DMS153 treated with DMSO at 0.1 percent for 48 hours (cell line): Measurements from ENCODE around the gene FNDC3A.
"Not testable (repeated sequence)": the region's sequence is repeated elsewhere in the genome, so short reads cannot be mapped to it uniquely, and the experiment has no call there.

Experiments
- DNase-seq: peaks from one replicate; lab custom pipeline; 2025; ENCODE audit not compliant: unreplicated experiment; lab: John Stamatoyannopoulos, UW

The FNDC3A gene

GRCh38 chr13:49137138-49137643, 161.5 kb downstream of the FNDC3A start:
- DNase-seq = not testable (repeated sequence)

DNA sequence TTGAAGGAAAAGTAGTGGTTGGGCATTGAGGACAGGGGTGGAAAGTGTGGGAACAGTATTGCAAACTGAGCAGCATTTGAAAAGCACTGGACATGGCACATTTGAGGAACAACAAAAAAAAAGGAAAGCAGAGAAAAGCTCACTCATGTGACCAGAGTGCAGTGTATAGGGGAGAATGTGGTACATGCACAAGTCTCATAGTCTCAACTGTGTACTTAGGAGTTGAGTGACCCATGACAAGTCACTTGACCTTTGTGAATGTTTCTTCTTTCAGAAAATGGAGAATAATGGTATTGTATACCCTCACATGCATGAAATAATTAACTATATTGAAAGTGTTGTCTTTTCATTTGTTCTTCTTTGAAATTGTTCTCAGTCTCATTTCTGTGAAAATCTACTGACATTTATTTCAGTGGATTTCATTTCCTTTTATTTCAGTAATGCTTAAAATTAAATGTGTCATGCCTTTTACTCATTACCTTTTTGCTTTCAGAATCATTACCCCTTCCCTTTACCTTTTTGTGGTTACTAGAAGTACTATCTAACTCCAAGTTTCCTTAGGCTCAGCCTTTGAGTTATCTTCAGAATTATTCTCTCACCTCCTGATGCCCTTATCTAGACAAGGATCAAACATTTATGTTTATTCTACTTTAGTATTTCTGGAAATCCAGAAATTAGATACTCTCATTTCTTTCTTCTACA, 165.3 kb downstream of the FNDC3A start:
- DNase-seq = no peak

- DNase-seq = no peak
Measured at GRCh38 chr13:49146950-49147355, 171.2 kb downstream of the FNDC3A start.

GRCh38 chr13:49148405-49148804, 172.7 kb downstream of the FNDC3A start:
- no peak for DNase-seq

GRCh38 chr13:49157955-49158584, 182.4 kb downstream of the FNDC3A start:
- not testable (repeated sequence) for DNase-seq

DNA sequence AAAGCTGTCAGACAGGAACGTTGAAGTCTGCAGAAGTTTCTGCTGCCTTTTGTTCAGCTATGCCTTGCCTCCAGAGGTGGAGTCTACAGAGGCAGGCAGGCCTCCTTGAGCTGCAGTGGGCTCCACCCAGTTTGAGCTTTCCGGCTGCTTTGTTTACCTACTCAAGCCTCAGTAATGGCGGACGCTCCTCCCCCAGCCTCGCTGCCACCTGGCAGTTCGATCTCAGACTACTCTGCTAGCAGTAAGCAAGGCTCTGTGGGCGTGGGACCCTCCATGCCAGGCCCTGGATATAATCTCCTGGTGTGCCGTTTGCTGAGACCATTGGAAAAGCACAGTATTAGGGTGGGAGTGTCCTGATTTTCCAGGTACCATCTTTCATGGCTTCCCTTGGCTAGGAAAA, 187.4 kb downstream of the FNDC3A start:
- not testable (repeated sequence) for DNase-seq

- DNase-seq = no peak
Measured at GRCh38 chr13:49164712-49165111, 189.0 kb downstream of the FNDC3A start.

GRCh38 chr13:49165798-49166752, 190.4 kb downstream of the FNDC3A start:
- DNase-seq = no peak

DNA sequence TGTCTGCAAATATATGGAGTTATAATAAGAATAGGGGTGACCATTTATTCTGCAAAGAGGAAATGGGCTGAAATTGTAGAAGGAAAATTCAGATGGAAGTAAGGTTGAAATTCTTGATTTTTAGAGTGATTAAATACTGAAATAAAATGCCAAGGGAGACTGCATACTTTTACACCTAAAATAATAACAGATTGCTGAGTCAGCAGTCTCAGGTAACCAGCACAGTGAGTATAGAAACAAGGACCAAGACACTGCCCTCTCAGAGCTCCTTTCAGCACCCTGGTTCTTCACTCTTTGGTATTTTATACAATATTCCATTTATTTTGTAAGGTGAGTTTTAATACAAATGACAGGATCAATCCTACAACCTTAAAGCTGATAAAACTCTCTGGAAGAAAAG, 195.6 kb downstream of the FNDC3A start:
- DNase-seq = no peak

GRCh38 chr13:49183672-49184325, 208.1 kb downstream of the FNDC3A start:
- no peak for DNase-seq

GRCh38 chr13:49184621-49185020, 208.9 kb downstream of the FNDC3A start:
- no peak for DNase-seq

DNA sequence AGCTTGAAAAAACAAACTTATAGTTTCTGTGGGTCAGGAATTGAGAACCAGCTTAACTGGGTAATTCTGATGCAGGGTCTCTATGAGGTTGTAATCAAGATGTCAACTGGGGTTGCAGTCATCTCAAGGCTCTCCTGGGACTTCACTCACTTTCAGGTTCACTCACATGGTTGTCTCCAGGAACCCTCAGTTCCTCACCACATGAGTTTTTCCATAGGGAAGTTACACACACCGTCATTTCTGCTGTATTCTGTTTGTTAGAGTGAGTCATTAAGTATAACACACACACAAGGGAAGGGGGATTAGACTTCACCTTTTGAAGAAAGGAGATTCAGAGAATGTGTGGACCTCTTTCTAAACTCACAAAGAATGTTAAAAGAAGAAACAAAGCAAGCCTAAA, 209.6 kb downstream of the FNDC3A start:
- DNase-seq = no peak

GRCh38 chr13:49190901-49191300, 215.2 kb downstream of the FNDC3A start:
- DNase-seq = no peak

- DNase-seq = no peak
Measured at GRCh38 chr13:49206641-49207040, 230.9 kb downstream of the FNDC3A start.

- no peak for DNase-seq
Measured at GRCh38 chr13:49208619-49209018, 232.9 kb downstream of the FNDC3A start.

DNA sequence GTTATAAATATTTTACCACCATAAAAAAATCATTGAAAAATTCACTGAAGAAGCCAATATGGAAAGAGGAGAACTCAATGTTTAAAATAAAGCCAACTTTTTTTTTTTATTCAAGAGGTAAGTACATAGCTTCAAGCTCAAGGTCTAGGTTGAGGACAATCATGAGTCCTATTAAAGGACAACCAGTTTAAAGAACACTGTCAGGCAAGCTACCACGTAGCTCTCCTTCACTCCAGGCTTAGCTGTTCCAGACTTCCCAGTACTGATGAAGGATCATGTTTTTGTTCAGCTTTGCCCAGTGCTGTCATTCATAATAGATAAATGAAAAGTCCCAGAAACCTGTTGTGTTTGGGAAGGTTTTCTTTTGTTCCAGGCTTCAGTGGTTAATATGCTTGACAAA, 234.4 kb downstream of the FNDC3A start:
- no peak for DNase-seq

GRCh38 chr13:49210669-49211068, 235.0 kb downstream of the FNDC3A start:
- DNase-seq = no peak

GRCh38 chr13:49213539-49213938, 237.8 kb downstream of the FNDC3A start:
- no peak for DNase-seq

- no peak for DNase-seq
Measured at GRCh38 chr13:49213997-49214916, 238.5 kb downstream of the FNDC3A start.

GRCh38 chr13:49214917-49215376, 239.2 kb downstream of the FNDC3A start:
- DNase-seq = no peak
